ENCODE data around the gene DHX32.

The DHX32 gene

DNA sequence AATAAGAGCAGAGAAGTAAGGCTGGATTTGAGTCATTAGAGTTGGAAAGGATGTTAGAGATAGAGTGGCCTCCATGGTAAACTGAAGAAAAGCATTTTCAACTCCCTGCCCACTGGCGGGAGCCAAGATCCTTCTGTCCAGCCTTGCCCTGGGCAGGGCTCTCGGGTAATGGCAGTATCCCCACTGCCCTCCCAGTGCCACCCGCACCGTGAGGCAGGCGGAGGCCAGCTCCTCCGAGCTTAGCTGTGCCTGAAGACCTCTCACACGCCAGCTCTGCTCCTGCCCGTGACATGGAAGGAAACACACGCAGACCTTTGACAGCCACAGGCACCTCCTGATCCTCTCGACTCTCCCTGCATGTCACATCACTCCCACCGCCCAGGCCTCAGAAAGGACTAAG, 35.5 kb downstream of the DHX32 start:
- H3K27me3 ChIP-seq = no peaks in the 10 kb centered on the region
- no peak for DNase-seq
- peaks cover 20 to 65% (median 37%) of the 10 kb centered on the region in 3 donors for H3K36me3 ChIP-seq
- H3K9me3 ChIP-seq = no peaks in the 10 kb centered on the region
- intact Hi-C loops (cut with DNase I; ENCODE audit: low total_unique reads) = no loop called here
- H3K4me1 ChIP-seq = no peaks in the 10 kb centered on the region
- no peak overlapping the region for H3K4me3 ChIP-seq
- TF ChIP-seq, protein P1, sequence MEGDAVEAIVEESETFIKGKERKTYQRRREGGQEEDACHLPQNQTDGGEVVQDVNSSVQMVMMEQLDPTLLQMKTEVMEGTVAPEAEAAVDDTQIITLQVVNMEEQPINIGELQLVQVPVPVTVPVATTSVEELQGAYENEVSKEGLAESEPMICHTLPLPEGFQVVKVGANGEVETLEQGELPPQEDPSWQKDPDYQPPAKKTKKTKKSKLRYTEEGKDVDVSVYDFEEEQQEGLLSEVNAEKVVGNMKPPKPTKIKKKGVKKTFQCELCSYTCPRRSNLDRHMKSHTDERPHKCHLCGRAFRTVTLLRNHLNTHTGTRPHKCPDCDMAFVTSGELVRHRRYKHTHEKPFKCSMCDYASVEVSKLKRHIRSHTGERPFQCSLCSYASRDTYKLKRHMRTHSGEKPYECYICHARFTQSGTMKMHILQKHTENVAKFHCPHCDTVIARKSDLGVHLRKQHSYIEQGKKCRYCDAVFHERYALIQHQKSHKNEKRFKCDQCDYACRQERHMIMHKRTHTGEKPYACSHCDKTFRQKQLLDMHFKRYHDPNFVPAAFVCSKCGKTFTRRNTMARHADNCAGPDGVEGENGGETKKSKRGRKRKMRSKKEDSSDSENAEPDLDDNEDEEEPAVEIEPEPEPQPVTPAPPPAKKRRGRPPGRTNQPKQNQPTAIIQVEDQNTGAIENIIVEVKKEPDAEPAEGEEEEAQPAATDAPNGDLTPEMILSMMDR (IDR thresholded peaks at IDR 0.05) = no peak
- H3K27ac ChIP-seq = no peak overlapping the region

DNA sequence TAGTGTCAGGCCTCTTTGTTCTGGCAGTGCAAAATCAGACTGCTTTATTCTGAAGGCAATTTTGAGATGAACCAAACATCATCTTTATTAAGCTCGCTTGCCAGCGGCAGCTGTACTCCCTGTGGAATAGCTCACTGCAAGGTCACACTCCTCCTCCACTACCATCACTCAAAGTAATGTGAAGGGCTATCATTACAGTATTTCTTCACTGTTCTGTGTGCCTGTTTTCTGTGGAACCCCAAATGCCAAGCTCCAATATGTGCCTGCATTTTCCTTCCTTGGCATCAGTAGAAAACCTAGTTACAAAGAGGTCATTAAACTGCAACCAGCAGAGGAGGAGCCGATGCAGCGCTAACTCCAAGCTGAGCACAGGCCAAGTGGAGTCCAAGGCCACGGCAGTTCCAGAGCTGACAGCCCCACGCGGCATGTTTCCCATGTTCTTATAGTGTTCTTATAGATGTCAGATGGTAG, 36.3 kb downstream of the DHX32 start:
- no peak for DNase-seq

DNA sequence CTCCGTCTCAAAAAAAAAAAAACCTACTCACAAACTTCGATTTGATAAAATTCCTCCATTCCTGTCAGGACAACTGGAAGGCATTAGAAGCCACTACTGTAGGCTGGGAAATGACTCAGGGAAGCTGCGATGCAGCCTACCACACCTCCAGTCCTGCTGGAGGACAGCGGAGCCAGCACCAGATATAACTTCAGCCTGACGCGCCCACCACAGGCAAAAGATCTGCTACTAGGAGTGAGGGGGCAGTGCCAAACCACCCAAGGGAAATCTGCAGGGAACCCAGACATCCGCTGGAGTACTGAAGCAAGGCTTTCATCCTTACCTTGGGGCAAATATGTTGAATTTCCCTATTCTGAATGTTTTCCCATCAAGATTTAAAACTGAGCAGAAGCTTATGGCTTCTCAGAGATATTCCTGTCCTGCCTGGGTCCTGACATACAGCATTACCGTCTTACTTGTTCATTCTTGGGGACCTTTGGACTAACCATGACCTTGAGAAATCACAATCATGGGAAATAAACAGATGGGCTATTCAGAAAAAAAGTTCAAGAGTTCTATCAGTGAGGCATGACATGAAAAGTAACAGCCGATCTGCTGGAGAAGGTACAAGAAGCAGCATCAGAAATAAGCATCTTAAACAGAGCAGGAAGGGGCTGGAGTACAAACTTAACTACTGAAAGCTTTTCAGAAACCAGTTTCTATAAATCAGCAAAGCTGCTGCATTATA, 37.3 kb downstream of the DHX32 start:
- DNase-seq = no peak
- TF ChIP-seq, protein P1 (IDR thresholded peaks at IDR 0.05) = no peak
- H3K36me3 ChIP-seq = peaks cover 30 to 70% (median 43%) of the 10 kb centered on the region in 3 donors

More for the DNA sequence above, 36.3 kb downstream of the DHX32 start:
- Histone ChIP-seq H3K4me3 (no peak overlapping the region), H3K27me3 (no peaks in the 10 kb centered on the region), H3K4me1 (no peaks in the 10 kb centered on the region), H3K27ac (no peak overlapping the region), H3K9me3 (no peaks in the 10 kb centered on the region), H3K36me3 (peaks cover 22 to 67% (median 43%) of the 10 kb centered on the region in 3 donors)
- intact Hi-C loops (cut with DNase I; ENCODE audit: low total_unique reads) = no loop called here
- TF ChIP-seq, protein P1 (IDR thresholded peaks at IDR 0.05) = no peak

DNA sequence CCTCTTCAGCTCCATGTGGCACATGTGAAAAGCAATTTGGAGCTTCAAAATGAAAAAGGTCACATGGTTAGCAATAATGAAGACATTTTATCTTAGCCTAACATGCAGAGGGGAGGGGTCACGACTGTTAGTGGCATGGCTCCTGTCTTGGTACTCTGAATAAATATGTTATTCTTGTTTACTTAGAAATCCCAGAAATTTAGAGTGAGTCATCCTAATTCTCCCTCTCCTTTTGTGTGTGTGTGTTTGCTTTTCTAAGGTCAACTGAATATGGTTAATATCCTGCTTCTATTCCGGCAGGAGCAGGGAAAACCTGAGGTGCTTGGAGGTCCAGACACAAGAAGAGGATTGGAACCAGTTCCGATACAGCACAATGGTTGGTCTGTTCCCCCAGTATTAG, 40.1 kb downstream of the DHX32 start:
- intact Hi-C loops (cut with DNase I; ENCODE audit: low total_unique reads) = no loop called here
- no peak for DNase-seq
- Histone ChIP-seq H3K9me3 (no peaks in the 10 kb centered on the region), H3K27ac (no peak overlapping the region), H3K4me3 (no peak overlapping the region), H3K36me3 (peaks cover 55 to 78% (median 66%) of the 10 kb centered on the region in 3 donors), H3K4me1 (no peaks in the 10 kb centered on the region), H3K27me3 (no peaks in the 10 kb centered on the region)
- TF ChIP-seq, protein P1 (IDR thresholded peaks at IDR 0.05) = no peak

More for the DNA sequence above, 37.3 kb downstream of the DHX32 start:
- Histone ChIP-seq H3K4me3 (no peak overlapping the region), H3K4me1 (no peaks in the 10 kb centered on the region), H3K27ac (no peak overlapping the region), H3K27me3 (no peaks in the 10 kb centered on the region), H3K9me3 (no peaks in the 10 kb centered on the region)
- intact Hi-C loops (cut with DNase I; ENCODE audit: low total_unique reads) = no loop called here

DNA sequence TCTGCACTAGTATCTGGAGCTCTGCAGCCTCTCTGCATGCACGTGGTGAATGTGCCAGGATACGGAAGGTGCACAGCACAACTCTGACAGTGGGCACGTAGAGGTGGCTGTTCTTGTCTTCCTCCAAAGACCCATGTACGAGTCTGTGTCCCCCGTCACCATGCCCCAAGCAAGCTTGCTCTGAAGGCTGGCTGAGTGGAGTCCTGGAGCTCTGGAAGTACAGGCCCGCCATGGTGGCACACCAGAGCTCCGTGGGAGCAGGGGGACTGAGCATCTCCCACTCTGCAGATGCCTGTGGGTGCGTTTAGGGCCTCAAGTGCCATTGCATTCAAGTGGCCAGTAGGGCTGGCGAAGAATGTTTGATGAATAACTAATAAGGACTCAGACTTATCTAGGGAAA, 40.7 kb downstream of the DHX32 start:
- H3K4me3 ChIP-seq = no peak overlapping the region
- H3K36me3 ChIP-seq = peaks cover 55 to 78% (median 71%) of the 10 kb centered on the region in 3 donors
- H3K9me3 ChIP-seq = no peaks in the 10 kb centered on the region
- no peak for DNase-seq
- H3K27ac ChIP-seq = no peak overlapping the region
- H3K4me1 ChIP-seq = no peaks in the 10 kb centered on the region
- intact Hi-C loops (cut with DNase I; ENCODE audit: low total_unique reads) = no loop called here
- TF ChIP-seq, protein P1 (IDR thresholded peaks at IDR 0.05) = no peak
- H3K27me3 ChIP-seq = no peaks in the 10 kb centered on the region
